ENCODE measurements around the gene BRPF1. TPM values are rescaled to one million over a fixed set of nuclear protein-coding genes. Genes with fewer than 3 reads are reported as not detected.

Gene BRPF1, protein sequence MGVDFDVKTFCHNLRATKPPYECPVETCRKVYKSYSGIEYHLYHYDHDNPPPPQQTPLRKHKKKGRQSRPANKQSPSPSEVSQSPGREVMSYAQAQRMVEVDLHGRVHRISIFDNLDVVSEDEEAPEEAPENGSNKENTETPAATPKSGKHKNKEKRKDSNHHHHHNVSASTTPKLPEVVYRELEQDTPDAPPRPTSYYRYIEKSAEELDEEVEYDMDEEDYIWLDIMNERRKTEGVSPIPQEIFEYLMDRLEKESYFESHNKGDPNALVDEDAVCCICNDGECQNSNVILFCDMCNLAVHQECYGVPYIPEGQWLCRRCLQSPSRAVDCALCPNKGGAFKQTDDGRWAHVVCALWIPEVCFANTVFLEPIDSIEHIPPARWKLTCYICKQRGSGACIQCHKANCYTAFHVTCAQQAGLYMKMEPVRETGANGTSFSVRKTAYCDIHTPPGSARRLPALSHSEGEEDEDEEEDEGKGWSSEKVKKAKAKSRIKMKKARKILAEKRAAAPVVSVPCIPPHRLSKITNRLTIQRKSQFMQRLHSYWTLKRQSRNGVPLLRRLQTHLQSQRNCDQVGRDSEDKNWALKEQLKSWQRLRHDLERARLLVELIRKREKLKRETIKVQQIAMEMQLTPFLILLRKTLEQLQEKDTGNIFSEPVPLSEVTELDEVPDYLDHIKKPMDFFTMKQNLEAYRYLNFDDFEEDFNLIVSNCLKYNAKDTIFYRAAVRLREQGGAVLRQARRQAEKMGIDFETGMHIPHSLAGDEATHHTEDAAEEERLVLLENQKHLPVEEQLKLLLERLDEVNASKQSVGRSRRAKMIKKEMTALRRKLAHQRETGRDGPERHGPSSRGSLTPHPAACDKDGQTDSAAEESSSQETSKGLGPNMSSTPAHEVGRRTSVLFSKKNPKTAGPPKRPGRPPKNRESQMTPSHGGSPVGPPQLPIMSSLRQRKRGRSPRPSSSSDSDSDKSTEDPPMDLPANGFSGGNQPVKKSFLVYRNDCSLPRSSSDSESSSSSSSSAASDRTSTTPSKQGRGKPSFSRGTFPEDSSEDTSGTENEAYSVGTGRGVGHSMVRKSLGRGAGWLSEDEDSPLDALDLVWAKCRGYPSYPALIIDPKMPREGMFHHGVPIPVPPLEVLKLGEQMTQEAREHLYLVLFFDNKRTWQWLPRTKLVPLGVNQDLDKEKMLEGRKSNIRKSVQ (N-terminal part only)
- total RNA-seq (2014; rRNA removed; shearing (Covaris generic)): 23.7 and 24.7 TPM in 2 replicates
- 6.3 and 8.0 TPM in 2 replicates for polyA plus RNA-seq (2016; fragmentation: Nextera tagmentation; extraction: Ambion mirVana)
- long read RNA-seq, partial matches to known transcripts: 2 of 5 reads
- long read RNA-seq, other reads (novel, unspliced or antisense): 3 of 5 reads

DNA sequence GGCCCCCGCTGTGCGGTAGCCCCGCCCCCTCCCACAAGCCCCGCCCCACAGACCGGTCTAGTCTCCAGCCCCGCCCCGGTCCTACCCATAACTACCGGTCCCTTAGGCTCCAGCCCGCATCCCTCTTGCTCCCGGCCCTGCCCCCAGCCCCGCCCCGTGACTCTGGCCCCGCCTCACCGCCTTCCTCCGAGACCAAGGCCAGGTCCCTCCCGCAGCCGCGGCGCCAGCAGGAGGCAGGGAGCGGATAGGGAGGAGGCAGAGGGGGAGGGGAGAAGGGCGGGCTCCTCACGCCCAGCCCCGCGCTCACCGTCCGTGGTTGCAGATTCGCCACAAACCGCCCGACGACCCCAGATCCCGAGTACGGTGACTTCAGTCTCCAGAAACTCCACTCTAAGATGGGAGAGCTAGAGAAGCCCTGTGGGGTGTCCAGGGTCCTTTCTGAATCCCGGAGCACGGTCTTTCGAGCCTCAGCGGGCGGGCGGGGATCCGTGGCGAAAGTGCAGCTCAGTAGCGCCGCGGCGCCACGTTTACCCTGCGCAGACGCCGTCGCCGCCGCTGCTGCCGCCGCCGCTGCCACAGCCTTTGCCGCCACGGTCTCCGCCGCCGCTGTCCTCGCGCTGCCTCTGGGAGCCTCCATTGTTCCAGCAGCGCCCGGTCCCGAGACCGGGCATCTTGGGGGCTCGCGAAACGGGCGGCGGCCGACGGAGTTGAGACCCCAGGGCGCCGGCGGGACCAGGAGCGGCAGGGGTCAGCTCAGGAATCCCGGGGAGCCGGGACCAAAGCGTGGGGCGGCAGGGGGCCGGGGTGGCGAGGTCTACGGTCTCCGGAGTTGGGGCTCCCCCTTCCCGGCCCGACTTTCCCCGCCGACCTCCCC, at the start of gene BRPF1:
TSS of gene BRPF1 (plus strand) at position 530 of the 874 bp plus-strand sequence. CDS start 2,406 bp downstream, outside the sequence.
- H3K27me3 ChIP-seq (ENCODE audit: insufficient read depth): no peaks in the 10 kb centered on the region
- H3K4me1 ChIP-seq (ENCODE audit: insufficient read depth): peaks cover 16% of the 10 kb centered on the region
- H3K4me3 ChIP-seq: peak within 1 kb of the TSS; percentile 91
- H4K20me1 ChIP-seq (replicated peaks; ENCODE audit: insufficient read depth): peaks cover 25% of the 10 kb centered on the region
- Mint-ChIP-seq H3K4me1 (peaks cover 25% of the 10 kb centered on the region), H3K9me3 (no peaks in the 10 kb centered on the region), H3K4me3 (peak within 1 kb of the TSS; percentile 81), H3K27ac (peak within 1 kb of the TSS; percentile 99), H3K27me3 (ENCODE audit: insufficient read depth, low read depth, poor library complexity) (peaks cover 4% of the 10 kb centered on the region), H3K36me3 (ENCODE audit: low read depth) (peaks cover 27% of the 10 kb centered on the region)
- peak within 1 kb of the TSS; percentile 94 for H2AFZ ChIP-seq
- no peaks in the 10 kb centered on the region for H3K9me2 ChIP-seq (ENCODE audit: insufficient read depth)
- DNase-seq (ENCODE audit: low spot score): peak; percentile 100
- peak; percentile 91 for ATAC-seq
- peak within 1 kb of the TSS; percentile 97 for H3K27ac ChIP-seq (ENCODE audit: low read depth)
- TF ChIP-seq, protein P1, sequence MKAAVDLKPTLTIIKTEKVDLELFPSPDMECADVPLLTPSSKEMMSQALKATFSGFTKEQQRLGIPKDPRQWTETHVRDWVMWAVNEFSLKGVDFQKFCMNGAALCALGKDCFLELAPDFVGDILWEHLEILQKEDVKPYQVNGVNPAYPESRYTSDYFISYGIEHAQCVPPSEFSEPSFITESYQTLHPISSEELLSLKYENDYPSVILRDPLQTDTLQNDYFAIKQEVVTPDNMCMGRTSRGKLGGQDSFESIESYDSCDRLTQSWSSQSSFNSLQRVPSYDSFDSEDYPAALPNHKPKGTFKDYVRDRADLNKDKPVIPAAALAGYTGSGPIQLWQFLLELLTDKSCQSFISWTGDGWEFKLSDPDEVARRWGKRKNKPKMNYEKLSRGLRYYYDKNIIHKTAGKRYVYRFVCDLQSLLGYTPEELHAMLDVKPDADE (IDR thresholded peaks at IDR 0.05): peak; percentile 48
- TF ChIP-seq ZNF114 (CRISPR knock-in tag; IDR thresholded peaks at IDR 0.05): no peak
- TF ChIP-seq POLR2AphosphoS5 (IDR thresholded peaks at IDR 0.05; ENCODE audit: low read depth): peak; percentile 82
- peak; percentile 78 for TF ChIP-seq CREB1 (CRISPR knock-in tag; IDR thresholded peaks at IDR 0.05; ENCODE audit: low read depth)
- H3K79me2 ChIP-seq (replicated peaks; ENCODE audit: insufficient read depth): peaks cover 36% of the 10 kb centered on the region
- peaks cover 9% of the 10 kb centered on the region for H3K36me3 ChIP-seq (ENCODE audit: insufficient read depth)
- H3F3A ChIP-seq (replicated peaks; ENCODE audit: low read depth): 0 out of 2 replicates have a peak, but pooled peaks cover 8% of the 10 kb centered on the region
- H3K4me2 ChIP-seq: peak within 1 kb of the TSS; percentile 98

DNA sequence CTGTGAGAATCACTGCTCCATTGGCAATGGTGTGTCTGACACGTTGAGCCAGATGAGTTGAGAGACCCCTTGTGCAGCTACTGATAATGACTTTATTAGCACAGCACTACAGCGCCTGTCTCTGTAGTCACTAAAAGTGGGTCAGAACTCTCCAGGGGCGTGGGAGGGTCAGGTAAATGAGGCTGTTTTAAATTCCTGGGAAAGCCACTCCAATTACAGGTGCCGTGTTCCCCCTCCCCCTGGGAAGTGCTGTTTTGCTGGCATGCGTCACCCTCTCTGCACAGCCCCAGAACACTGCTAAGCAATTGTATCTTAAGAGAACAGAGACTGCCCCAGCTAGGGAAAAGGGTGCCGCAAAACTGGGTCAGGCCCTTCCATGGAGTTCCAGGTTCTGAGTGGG, 49.4 kb upstream of the BRPF1 start:
- Mint-ChIP-seq H3K36me3 (ENCODE audit: low read depth) (peaks cover 61% of the 10 kb centered on the region), H3K27me3 (ENCODE audit: insufficient read depth, low read depth, poor library complexity) (peaks cover 1% of the 10 kb centered on the region), H3K9me3 (no peaks in the 10 kb centered on the region; the same call in 2 of the 3 replicates), H3K4me3 (no peak overlapping the region), H3K4me1 (no peaks in the 10 kb centered on the region; the same call in 2 of the 3 replicates), H3K27ac (no peak overlapping the region)
- ATAC-seq (no peak), DNase-seq (ENCODE audit: low spot score) (no peak)
- Histone ChIP-seq H3K27me3 (ENCODE audit: insufficient read depth) (no peaks in the 10 kb centered on the region), H3K9me2 (ENCODE audit: insufficient read depth) (no peaks in the 10 kb centered on the region), H3F3A (replicated peaks; ENCODE audit: low read depth) (no peaks in the 10 kb centered on the region), H3K4me1 (ENCODE audit: insufficient read depth) (no peaks in the 10 kb centered on the region), H3K4me2 (no peak overlapping the region), H3K79me2 (replicated peaks; ENCODE audit: insufficient read depth) (no peaks in the 10 kb centered on the region), H3K27ac (ENCODE audit: low read depth) (no peak overlapping the region), H2AFZ (no peak overlapping the region), H4K20me1 (replicated peaks; ENCODE audit: insufficient read depth) (peaks cover 4% of the 10 kb centered on the region; the same call in 1 of the 2 replicates), H3K4me3 (no peak overlapping the region), H3K36me3 (ENCODE audit: insufficient read depth) (peaks cover 5% of the 10 kb centered on the region; the same call in 1 of the 2 replicates)
- TF ChIP-seq, protein P2, sequence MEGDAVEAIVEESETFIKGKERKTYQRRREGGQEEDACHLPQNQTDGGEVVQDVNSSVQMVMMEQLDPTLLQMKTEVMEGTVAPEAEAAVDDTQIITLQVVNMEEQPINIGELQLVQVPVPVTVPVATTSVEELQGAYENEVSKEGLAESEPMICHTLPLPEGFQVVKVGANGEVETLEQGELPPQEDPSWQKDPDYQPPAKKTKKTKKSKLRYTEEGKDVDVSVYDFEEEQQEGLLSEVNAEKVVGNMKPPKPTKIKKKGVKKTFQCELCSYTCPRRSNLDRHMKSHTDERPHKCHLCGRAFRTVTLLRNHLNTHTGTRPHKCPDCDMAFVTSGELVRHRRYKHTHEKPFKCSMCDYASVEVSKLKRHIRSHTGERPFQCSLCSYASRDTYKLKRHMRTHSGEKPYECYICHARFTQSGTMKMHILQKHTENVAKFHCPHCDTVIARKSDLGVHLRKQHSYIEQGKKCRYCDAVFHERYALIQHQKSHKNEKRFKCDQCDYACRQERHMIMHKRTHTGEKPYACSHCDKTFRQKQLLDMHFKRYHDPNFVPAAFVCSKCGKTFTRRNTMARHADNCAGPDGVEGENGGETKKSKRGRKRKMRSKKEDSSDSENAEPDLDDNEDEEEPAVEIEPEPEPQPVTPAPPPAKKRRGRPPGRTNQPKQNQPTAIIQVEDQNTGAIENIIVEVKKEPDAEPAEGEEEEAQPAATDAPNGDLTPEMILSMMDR (conservative IDR thresholded peaks at IDR 0.05; ENCODE audit: low read depth in 2 of 2): no peak
- TF ChIP-seq ZNF114 (CRISPR knock-in tag; IDR thresholded peaks at IDR 0.05) (no peak), CREB1 (CRISPR knock-in tag; IDR thresholded peaks at IDR 0.05; ENCODE audit: low read depth) (no peak), ZNF331 (CRISPR knock-in tag; IDR thresholded peaks at IDR 0.05; ENCODE audit: low read depth) (no peak), EZH2 (IDR thresholded peaks at IDR 0.05; ENCODE audit: low read depth, unreplicated experiment) (no peak), STAT1 (IDR thresholded peaks at IDR 0.05; ENCODE audit: unreplicated experiment) (no peak)
- TF ChIP-seq, protein P3, sequence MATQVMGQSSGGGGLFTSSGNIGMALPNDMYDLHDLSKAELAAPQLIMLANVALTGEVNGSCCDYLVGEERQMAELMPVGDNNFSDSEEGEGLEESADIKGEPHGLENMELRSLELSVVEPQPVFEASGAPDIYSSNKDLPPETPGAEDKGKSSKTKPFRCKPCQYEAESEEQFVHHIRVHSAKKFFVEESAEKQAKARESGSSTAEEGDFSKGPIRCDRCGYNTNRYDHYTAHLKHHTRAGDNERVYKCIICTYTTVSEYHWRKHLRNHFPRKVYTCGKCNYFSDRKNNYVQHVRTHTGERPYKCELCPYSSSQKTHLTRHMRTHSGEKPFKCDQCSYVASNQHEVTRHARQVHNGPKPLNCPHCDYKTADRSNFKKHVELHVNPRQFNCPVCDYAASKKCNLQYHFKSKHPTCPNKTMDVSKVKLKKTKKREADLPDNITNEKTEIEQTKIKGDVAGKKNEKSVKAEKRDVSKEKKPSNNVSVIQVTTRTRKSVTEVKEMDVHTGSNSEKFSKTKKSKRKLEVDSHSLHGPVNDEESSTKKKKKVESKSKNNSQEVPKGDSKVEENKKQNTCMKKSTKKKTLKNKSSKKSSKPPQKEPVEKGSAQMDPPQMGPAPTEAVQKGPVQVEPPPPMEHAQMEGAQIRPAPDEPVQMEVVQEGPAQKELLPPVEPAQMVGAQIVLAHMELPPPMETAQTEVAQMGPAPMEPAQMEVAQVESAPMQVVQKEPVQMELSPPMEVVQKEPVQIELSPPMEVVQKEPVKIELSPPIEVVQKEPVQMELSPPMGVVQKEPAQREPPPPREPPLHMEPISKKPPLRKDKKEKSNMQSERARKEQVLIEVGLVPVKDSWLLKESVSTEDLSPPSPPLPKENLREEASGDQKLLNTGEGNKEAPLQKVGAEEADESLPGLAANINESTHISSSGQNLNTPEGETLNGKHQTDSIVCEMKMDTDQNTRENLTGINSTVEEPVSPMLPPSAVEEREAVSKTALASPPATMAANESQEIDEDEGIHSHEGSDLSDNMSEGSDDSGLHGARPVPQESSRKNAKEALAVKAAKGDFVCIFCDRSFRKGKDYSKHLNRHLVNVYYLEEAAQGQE (IDR thresholded peaks at IDR 0.05; ENCODE audit: unreplicated experiment): no peak
